NB4 (cell line): ENCODE measurements around the gene STPG1.

Experiments used
- MYC ChIP-seq: IDR thresholded peaks from 2 replicates; pipeline ENCODE4 v1.6.1; 2011; ENCODE audit warnings: low read depth, low read length
- POLR2A ChIP-seq: IDR thresholded peaks from 2 replicates; pipeline ENCODE4 v1.6.1; 2011; ENCODE audit warnings: mild to moderate bottlenecking; ENCODE audit not compliant: insufficient read length; ENCODE audit errors: extremely low read depth
- TF ChIP-seq, protein P1 (sequence below): IDR thresholded peaks from one replicate; pipeline ENCODE4 v1.5.1; 2012; ENCODE audit warnings: low read depth, low read length

DNA sequence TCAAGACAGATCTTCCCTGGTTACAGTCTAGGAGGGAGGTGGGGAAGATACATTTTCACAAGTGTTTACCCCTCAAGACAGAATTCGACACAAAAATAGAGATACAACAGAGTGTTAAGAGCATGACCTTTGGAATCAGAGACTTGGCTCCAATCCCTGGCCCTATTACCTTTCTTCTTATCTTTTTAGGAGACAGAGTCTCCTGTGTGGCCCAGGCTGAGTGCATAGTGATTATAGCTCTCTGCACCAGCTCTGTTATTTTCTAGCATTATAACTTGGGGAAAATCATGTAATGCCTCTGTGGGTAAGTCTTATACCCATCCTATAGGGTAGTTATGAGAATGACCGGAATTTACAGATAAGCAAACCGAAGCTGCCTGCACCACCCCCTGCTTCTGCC lies 11.9 kb upstream of the STPG1 start:
- TF ChIP-seq, protein P1, sequence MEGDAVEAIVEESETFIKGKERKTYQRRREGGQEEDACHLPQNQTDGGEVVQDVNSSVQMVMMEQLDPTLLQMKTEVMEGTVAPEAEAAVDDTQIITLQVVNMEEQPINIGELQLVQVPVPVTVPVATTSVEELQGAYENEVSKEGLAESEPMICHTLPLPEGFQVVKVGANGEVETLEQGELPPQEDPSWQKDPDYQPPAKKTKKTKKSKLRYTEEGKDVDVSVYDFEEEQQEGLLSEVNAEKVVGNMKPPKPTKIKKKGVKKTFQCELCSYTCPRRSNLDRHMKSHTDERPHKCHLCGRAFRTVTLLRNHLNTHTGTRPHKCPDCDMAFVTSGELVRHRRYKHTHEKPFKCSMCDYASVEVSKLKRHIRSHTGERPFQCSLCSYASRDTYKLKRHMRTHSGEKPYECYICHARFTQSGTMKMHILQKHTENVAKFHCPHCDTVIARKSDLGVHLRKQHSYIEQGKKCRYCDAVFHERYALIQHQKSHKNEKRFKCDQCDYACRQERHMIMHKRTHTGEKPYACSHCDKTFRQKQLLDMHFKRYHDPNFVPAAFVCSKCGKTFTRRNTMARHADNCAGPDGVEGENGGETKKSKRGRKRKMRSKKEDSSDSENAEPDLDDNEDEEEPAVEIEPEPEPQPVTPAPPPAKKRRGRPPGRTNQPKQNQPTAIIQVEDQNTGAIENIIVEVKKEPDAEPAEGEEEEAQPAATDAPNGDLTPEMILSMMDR, result no peak
- TF ChIP-seq POLR2A (no peak), MYC (no peak)
